Vagina (tissue), 2 donors: Measurements from ENCODE around the gene MORN3.

ENCODE experiments used
- CTCF ChIP-seq, 3 experiments: fragments of 450-650 bp in 2 of 3; fragments of 200-600 bp in 1 of 3; sonication (generic) in 1 of 3; IDR thresholded peaks; one replicate each; pipeline ENCODE4 v1.5.1; 2017 to 2019; ENCODE audit warnings: antibody characterized with exemption in 3 of 3, mild to moderate bottlenecking in 2 of 3, moderate library complexity in 2 of 3
- POLR2A ChIP-seq, 2 donors: fragments of 450-650 bp; IDR thresholded peaks; one replicate each; pipeline ENCODE4 v1.6.1; 2017; ENCODE audit warnings: antibody characterized with exemption in 2 of 2, mild to moderate bottlenecking in 2 of 2, moderate library complexity in 2 of 2

- TF ChIP-seq CTCF (IDR thresholded peaks at IDR 0.05) (no peak), POLR2A (IDR thresholded peaks at IDR 0.05) (no peak)
Measured at GRCh38 chr12:121678716-121679300, 9.4 kb upstream of the MORN3 start.
